GM13977 (cell line): ENCODE results near the gene DBP.
A peak's percentile ranks its signal among the peaks of the same experiment; 100 is the strongest.

Experiments
- DNase-seq: peaks from one replicate; pipeline ENCODE4 v3.0.0; 2012; ENCODE audit warnings: low spot score
- in situ Hi-C: fragments of 300-500 bp; cut with MboI; formaldehyde crosslinking; loops from one replicate; pipeline ENCODE4 v1.12.0; 2022; ENCODE audit warnings: low sequenced_read_pairs, low pct_unique_long_range_greater_than_20kb, mixed read lengths, inconsistent platforms; ENCODE audit not compliant: unreplicated experiment
- TF ChIP-seq, protein P1 (sequence below): IDR thresholded peaks from 2 replicates; pipeline ENCODE4 v1.5.1; 2012; ENCODE audit warnings: mild to moderate bottlenecking, control low read depth; ENCODE audit not compliant: insufficient read depth; ENCODE audit errors: extremely low read depth, missing control alignments

Gene DBP

DNA sequence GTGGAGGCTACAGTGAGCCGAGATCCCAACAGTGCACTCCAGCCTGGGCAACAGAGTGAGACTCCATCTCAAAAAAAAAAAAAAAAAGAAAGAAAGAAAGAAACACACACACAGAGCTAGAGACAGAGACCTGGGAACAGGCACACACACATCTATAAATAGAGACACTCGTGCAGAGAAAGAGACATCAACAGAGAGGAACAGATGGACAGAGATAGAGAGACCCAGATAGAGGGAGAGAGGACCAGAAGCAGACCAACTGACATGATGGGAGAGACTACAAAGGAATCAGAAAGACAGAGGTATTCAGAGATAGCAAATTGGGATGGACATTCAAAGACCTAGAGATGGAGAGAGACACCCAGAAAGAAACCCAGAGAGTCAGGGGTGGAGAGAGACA lies 11.0 kb upstream of the DBP start:
- in situ Hi-C loops, result loop anchor here (25.0 kb wide), 1 partner anchor 314 kb away; the partner anchor contains the start of genes BAX and FTL
- no peak for DNase-seq
- TF ChIP-seq, protein P1, sequence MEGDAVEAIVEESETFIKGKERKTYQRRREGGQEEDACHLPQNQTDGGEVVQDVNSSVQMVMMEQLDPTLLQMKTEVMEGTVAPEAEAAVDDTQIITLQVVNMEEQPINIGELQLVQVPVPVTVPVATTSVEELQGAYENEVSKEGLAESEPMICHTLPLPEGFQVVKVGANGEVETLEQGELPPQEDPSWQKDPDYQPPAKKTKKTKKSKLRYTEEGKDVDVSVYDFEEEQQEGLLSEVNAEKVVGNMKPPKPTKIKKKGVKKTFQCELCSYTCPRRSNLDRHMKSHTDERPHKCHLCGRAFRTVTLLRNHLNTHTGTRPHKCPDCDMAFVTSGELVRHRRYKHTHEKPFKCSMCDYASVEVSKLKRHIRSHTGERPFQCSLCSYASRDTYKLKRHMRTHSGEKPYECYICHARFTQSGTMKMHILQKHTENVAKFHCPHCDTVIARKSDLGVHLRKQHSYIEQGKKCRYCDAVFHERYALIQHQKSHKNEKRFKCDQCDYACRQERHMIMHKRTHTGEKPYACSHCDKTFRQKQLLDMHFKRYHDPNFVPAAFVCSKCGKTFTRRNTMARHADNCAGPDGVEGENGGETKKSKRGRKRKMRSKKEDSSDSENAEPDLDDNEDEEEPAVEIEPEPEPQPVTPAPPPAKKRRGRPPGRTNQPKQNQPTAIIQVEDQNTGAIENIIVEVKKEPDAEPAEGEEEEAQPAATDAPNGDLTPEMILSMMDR, result no peak

GRCh38 chr19:48646722-48647216 lies 9.6 kb upstream of the DBP start:
- TF ChIP-seq, protein P1, result no peak
- no peak for DNase-seq
- in situ Hi-C loops, result loop anchor here (25.0 kb wide), 1 partner anchor 316 kb away; the partner anchor contains the start of genes BAX and FTL

- TF ChIP-seq, protein P1, result peak; percentile 94
- DNase-seq, result peak; percentile 94
- in situ Hi-C loops, result loop anchor here (25.0 kb wide), 1 partner anchor 316 kb away; the partner anchor contains the start of genes BAX and FTL
These were observed 9.0 kb upstream of the DBP start, which contains the start of gene CA11 for GRCh38 chr19:48646001-48646721. CA11 (minus strand) TSS chr19:48646187; CDS start chr19:48645632, 555 bp downstream.

GRCh38 chr19:48645620-48646000 lies 8.4 kb upstream of the DBP start:
- TF ChIP-seq, protein P1, result no peak
- no peak for DNase-seq
- in situ Hi-C loops, result loop anchor here (25.0 kb wide), 1 partner anchor 317 kb away; the partner anchor contains the start of genes BAX and FTL

GRCh38 chr19:48644839-48645619 lies 7.8 kb upstream of the DBP start:
- in situ Hi-C loops, result loop anchor here (25.0 kb wide), 1 partner anchor 317 kb away; the partner anchor contains the start of genes BAX and FTL
- peak; percentile 80 for DNase-seq
- TF ChIP-seq, protein P1, result no peak

GRCh38 chr19:48644355-48644754 lies 7.2 kb upstream of the DBP start:
- in situ Hi-C loops, result loop anchor here (25.0 kb wide), 1 partner anchor 318 kb away; the partner anchor contains the start of genes BAX and FTL
- DNase-seq, result no peak
- TF ChIP-seq, protein P1, result no peak
